Osteocyte (in vitro differentiated cells): Measurements from ENCODE around the gene VARS2. TPM values are rescaled to one million over a fixed set of nuclear protein-coding genes. Genes with fewer than 3 reads are reported as not detected.
A peak's percentile ranks its signal among the peaks of the same experiment; 100 is the strongest.

Experiments
- DNase-seq: peaks from one replicate; pipeline ENCODE4 v3.0.0; 2021; ENCODE audit warnings: mixed read lengths; ENCODE audit not compliant: unreplicated experiment; ENCODE audit errors: extremely low spot score
- H3K27ac Mint-ChIP-seq: one replicate; pipeline ENCODE4 v1.8.0; 2021; ENCODE audit warnings: mild to moderate bottlenecking, mixed read lengths; ENCODE audit not compliant: unreplicated experiment
- H3K27me3 Mint-ChIP-seq: one replicate; pipeline ENCODE4 v1.8.0; 2021; ENCODE audit warnings: mixed read lengths; ENCODE audit not compliant: unreplicated experiment
- H3K36me3 Mint-ChIP-seq: one replicate; pipeline ENCODE4 v1.8.0; 2021; ENCODE audit warnings: mixed read lengths; ENCODE audit not compliant: unreplicated experiment
- H3K4me1 Mint-ChIP-seq: one replicate; pipeline ENCODE4 v1.8.0; 2021; ENCODE audit warnings: mixed read lengths; ENCODE audit not compliant: unreplicated experiment
- H3K4me3 Mint-ChIP-seq: one replicate; pipeline ENCODE4 v1.8.0; 2021; ENCODE audit warnings: mild to moderate bottlenecking, moderate library complexity, mixed read lengths; ENCODE audit not compliant: unreplicated experiment
- H3K9me3 Mint-ChIP-seq: one replicate; pipeline ENCODE4 v1.8.0; 2021; ENCODE audit warnings: mixed read lengths; ENCODE audit not compliant: unreplicated experiment
- CTCF ChIP-seq: fragments of 200-600 bp; sonication (generic); IDR thresholded peaks from 2 replicates; pipeline ENCODE4 v1.5.0; 2021; ENCODE audit warnings: antibody characterized with exemption, mild to moderate bottlenecking, moderate library complexity
- total RNA-seq: library from RNA; stranded (reverse); gene quantifications from 2 replicates; pipeline ENCODE4 v1.2.1, GENCODE V29; 2021

VARS2 gene
- total RNA-seq, 1 donor from 2014 or later = 46.4 TPM

GRCh38 chr6:30951907-30952469 is 38.0 kb downstream of the VARS2 start:
- no peak for DNase-seq
- no peaks in the 10 kb centered on the region for H3K36me3 Mint-ChIP-seq
- no peaks in the 10 kb centered on the region for H3K9me3 Mint-ChIP-seq
- TF ChIP-seq CTCF = no peak
- H3K27ac Mint-ChIP-seq = no peak overlapping the region
- peaks cover 80% of the 10 kb centered on the region for H3K27me3 Mint-ChIP-seq
- peaks cover 10% of the 10 kb centered on the region for H3K4me1 Mint-ChIP-seq
- H3K4me3 Mint-ChIP-seq = no peak overlapping the region

GRCh38 chr6:30954631-30955366 is 40.8 kb downstream of the VARS2 start:
- no peaks in the 10 kb centered on the region for H3K36me3 Mint-ChIP-seq
- no peaks in the 10 kb centered on the region for H3K9me3 Mint-ChIP-seq
- no peak for DNase-seq
- no peak overlapping the region for H3K27ac Mint-ChIP-seq
- no peak for TF ChIP-seq CTCF
- peaks cover 80% of the 10 kb centered on the region for H3K27me3 Mint-ChIP-seq
- H3K4me1 Mint-ChIP-seq = peaks cover 10% of the 10 kb centered on the region
- H3K4me3 Mint-ChIP-seq = peak overlapping the region; percentile 54

GRCh38 chr6:30955367-30956042 is 41.5 kb downstream of the VARS2 start:
- Mint-ChIP-seq H3K4me3 (peak overlapping the region; percentile 54), H3K9me3 (no peaks in the 10 kb centered on the region), H3K36me3 (no peaks in the 10 kb centered on the region), H3K27me3 (peaks cover 75% of the 10 kb centered on the region), H3K27ac (no peak overlapping the region), H3K4me1 (peaks cover 10% of the 10 kb centered on the region)
- DNase-seq = no peak
- TF ChIP-seq CTCF = no peak

- H3K4me1 Mint-ChIP-seq = peaks cover 15% of the 10 kb centered on the region
- H3K27ac Mint-ChIP-seq = no peak overlapping the region
- no peaks in the 10 kb centered on the region for H3K9me3 Mint-ChIP-seq
- TF ChIP-seq CTCF = no peak
- no peak overlapping the region for H3K4me3 Mint-ChIP-seq
- H3K27me3 Mint-ChIP-seq = peaks cover 57% of the 10 kb centered on the region
- DNase-seq = no peak
- H3K36me3 Mint-ChIP-seq = no peaks in the 10 kb centered on the region
Measured at GRCh38 chr6:30957716-30958115, 43.7 kb downstream of the VARS2 start.
